ENCODE data around the gene USH2A.

USH2A gene

GRCh38 chr1:215797859-215798258 is 625.4 kb downstream of the USH2A start:
- Histone ChIP-seq H3K79me1 (ENCODE audit: low read depth, low read length) (no peaks in the 10 kb centered on the region), H3K36me3 (replicated peaks in 1 of 2; ENCODE audit: control insufficient read depth in 2 of 2, insufficient read depth in 2 of 2, low read length in 2 of 2) (no peaks in the 10 kb centered on the region), H4K8ac (ENCODE audit: low read depth, low read length) (no peak overlapping the region), H3K23ac (ENCODE audit: low read depth, low read length, poor library complexity) (no peak overlapping the region), H2AFZ (ENCODE audit: low read length) (no peak overlapping the region), H3K9me3 (replicated peaks in 1 of 2; ENCODE audit: control insufficient read depth in 2 of 2, insufficient read depth in 1 of 2, low read depth in 1 of 2, low read length in 2 of 2) (no peaks in the 10 kb centered on the region), H3K4ac (ENCODE audit: low read length) (no peak overlapping the region), H4K91ac (ENCODE audit: low read depth, low read length, poor library complexity) (no peak overlapping the region), H3K4me3 (ENCODE audit: low read length in 2 of 2) (no peak overlapping the region), H2BK12ac (ENCODE audit: low read length) (no peak overlapping the region), H3K14ac (ENCODE audit: low read length) (no peak overlapping the region), H3K4me2 (ENCODE audit: insufficient read depth, low read length, poor library complexity, severe bottlenecking) (no peak overlapping the region), H2BK5ac (ENCODE audit: low read length) (no peak overlapping the region), H2AK5ac (ENCODE audit: low read depth, low read length) (no peak overlapping the region), H3K4me1 (ENCODE audit: control insufficient read depth in 2 of 2, insufficient read depth in 1 of 2, low read depth in 1 of 2, low read length in 2 of 2) (no peaks in the 10 kb centered on the region), H2BK15ac (ENCODE audit: low read length) (no peak overlapping the region), H3K27ac (replicated peaks; ENCODE audit: low read length) (no peak overlapping the region), H3K27me3 (ENCODE audit: control insufficient read depth in 3 of 3, insufficient read depth in 3 of 3, low read depth in 1 of 3, low read length in 3 of 3) (no peaks in the 10 kb centered on the region), H2BK120ac (ENCODE audit: low read depth, low read length) (no peak overlapping the region), H3K18ac (ENCODE audit: low read length) (no peak overlapping the region), H3K9ac (ENCODE audit: low read depth, low read length, poor library complexity) (no peak overlapping the region)
- DNase-seq (ENCODE audit: low spot score): no peak

DNA sequence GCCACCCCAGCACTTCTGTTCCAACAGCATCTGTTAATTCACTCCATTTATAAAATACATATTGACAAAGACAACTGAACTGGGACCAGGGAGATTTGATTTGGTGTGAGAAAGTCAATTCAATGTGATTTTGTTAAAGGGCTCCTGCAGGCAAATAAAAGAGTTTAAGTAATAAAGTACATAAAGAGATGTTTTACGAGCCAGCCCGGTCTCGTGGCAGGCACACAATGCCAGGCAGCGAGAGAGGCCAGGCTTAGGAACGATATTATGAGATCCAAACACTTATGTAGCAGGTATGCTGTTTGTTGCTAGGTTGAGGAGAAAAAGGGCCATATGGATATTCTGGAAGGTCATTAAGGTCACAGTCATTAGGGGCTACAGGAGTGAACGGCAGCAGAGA is 629.1 kb downstream of the USH2A start:
- no peak overlapping the region for H3K4me3 ChIP-seq (ENCODE audit: low read length in 2 of 2)
- H3K4me1 ChIP-seq (ENCODE audit: control insufficient read depth in 2 of 2, insufficient read depth in 1 of 2, low read depth in 1 of 2, low read length in 2 of 2): no peaks in the 10 kb centered on the region
- no CpG with 5 or more reads among the region's 6 CpGs for WGBS, 2 donors (ENCODE audit: extremely low coverage in 2 of 2, insufficient read length in 2 of 2, insufficient replicate concordance in 1 of 2)
- H4K91ac ChIP-seq (ENCODE audit: low read depth, low read length, poor library complexity): no peak overlapping the region
- H2AK5ac ChIP-seq (ENCODE audit: low read depth, low read length): no peak overlapping the region
- H2AFZ ChIP-seq (ENCODE audit: low read length): no peak overlapping the region
- no peak overlapping the region for H3K27ac ChIP-seq (replicated peaks; ENCODE audit: low read length)
- H3K36me3 ChIP-seq (replicated peaks in 1 of 2; ENCODE audit: control insufficient read depth in 2 of 2, insufficient read depth in 2 of 2, low read length in 2 of 2): no peaks in the 10 kb centered on the region
- no peak overlapping the region for H3K4me2 ChIP-seq (ENCODE audit: insufficient read depth, low read length, poor library complexity, severe bottlenecking)
- H3K18ac ChIP-seq (ENCODE audit: low read length): no peak overlapping the region
- H4K8ac ChIP-seq (ENCODE audit: low read depth, low read length): no peak overlapping the region
- no peak overlapping the region for H2BK5ac ChIP-seq (ENCODE audit: low read length)
- H3K9me3 ChIP-seq (replicated peaks in 1 of 2; ENCODE audit: control insufficient read depth in 2 of 2, insufficient read depth in 1 of 2, low read depth in 1 of 2, low read length in 2 of 2): no peaks in the 10 kb centered on the region
- DNase-seq (ENCODE audit: low spot score): no peak
- H2BK15ac ChIP-seq (ENCODE audit: low read length): no peak overlapping the region
- H2BK12ac ChIP-seq (ENCODE audit: low read length): no peak overlapping the region
- H3K23ac ChIP-seq (ENCODE audit: low read depth, low read length, poor library complexity): no peak overlapping the region
- H2BK120ac ChIP-seq (ENCODE audit: low read depth, low read length): no peak overlapping the region
- H3K9ac ChIP-seq (ENCODE audit: low read depth, low read length, poor library complexity): no peak overlapping the region
- H3K14ac ChIP-seq (ENCODE audit: low read length): no peak overlapping the region
- H3K27me3 ChIP-seq (ENCODE audit: control insufficient read depth in 3 of 3, insufficient read depth in 3 of 3, low read depth in 1 of 3, low read length in 3 of 3): no peaks in the 10 kb centered on the region
- no peak overlapping the region for H3K4ac ChIP-seq (ENCODE audit: low read length)
- H3K79me1 ChIP-seq (ENCODE audit: low read depth, low read length): no peaks in the 10 kb centered on the region

DNA sequence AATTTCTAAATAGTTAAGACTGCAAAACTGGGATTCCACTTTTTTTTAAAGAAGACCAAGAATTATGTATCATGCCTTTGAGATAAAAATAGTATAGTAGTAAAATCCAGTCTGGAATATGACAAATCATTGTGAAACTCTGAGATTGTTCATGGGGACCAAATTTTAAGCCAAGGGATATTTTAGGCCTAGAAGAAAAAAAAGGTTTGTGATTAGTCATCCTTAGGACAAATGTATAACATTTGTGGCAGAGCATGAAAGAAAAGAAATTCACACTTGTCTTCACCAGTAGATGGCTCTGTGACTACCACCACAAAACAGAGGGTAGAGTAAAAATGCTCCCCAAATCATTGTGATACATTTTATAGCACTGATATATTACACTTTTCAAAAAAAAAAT is 630.1 kb downstream of the USH2A start:
- H2BK5ac ChIP-seq (ENCODE audit: low read length): no peak overlapping the region

GRCh38 chr1:215792446-215792845 is 630.8 kb downstream of the USH2A start:
- no peak overlapping the region for H4K91ac ChIP-seq (ENCODE audit: low read depth, low read length, poor library complexity)
- no peaks in the 10 kb centered on the region for H3K36me3 ChIP-seq (replicated peaks in 1 of 2; ENCODE audit: control insufficient read depth in 2 of 2, insufficient read depth in 2 of 2, low read length in 2 of 2)
- no peak overlapping the region for H3K4me3 ChIP-seq (ENCODE audit: low read length in 2 of 2)

More for the DNA sequence above, 630.1 kb downstream of the USH2A start:
- H3K27ac ChIP-seq (replicated peaks; ENCODE audit: low read length): no peak overlapping the region
- H3K23ac ChIP-seq (ENCODE audit: low read depth, low read length, poor library complexity): no peak overlapping the region
- H3K36me3 ChIP-seq (replicated peaks in 1 of 2; ENCODE audit: control insufficient read depth in 2 of 2, insufficient read depth in 2 of 2, low read length in 2 of 2): no peaks in the 10 kb centered on the region
- H2BK120ac ChIP-seq (ENCODE audit: low read depth, low read length): no peak overlapping the region
- no peak overlapping the region for H2BK12ac ChIP-seq (ENCODE audit: low read length)
- H3K4ac ChIP-seq (ENCODE audit: low read length): no peak overlapping the region
- H3K9me3 ChIP-seq (replicated peaks in 1 of 2; ENCODE audit: control insufficient read depth in 2 of 2, insufficient read depth in 1 of 2, low read depth in 1 of 2, low read length in 2 of 2): no peaks in the 10 kb centered on the region
- H2AFZ ChIP-seq (ENCODE audit: low read length): no peak overlapping the region
- no peak for DNase-seq (ENCODE audit: low spot score)
- H4K91ac ChIP-seq (ENCODE audit: low read depth, low read length, poor library complexity): no peak overlapping the region
- no peak overlapping the region for H3K14ac ChIP-seq (ENCODE audit: low read length)
- no peak overlapping the region for H3K18ac ChIP-seq (ENCODE audit: low read length)
- no peaks in the 10 kb centered on the region for H3K4me1 ChIP-seq (ENCODE audit: control insufficient read depth in 2 of 2, insufficient read depth in 1 of 2, low read depth in 1 of 2, low read length in 2 of 2)
- no peaks in the 10 kb centered on the region for H3K79me1 ChIP-seq (ENCODE audit: low read depth, low read length)
- H2BK15ac ChIP-seq (ENCODE audit: low read length): no peak overlapping the region
- no peak overlapping the region for H3K4me2 ChIP-seq (ENCODE audit: insufficient read depth, low read length, poor library complexity, severe bottlenecking)
- no peak overlapping the region for H4K8ac ChIP-seq (ENCODE audit: low read depth, low read length)
- no peaks in the 10 kb centered on the region for H3K27me3 ChIP-seq (ENCODE audit: control insufficient read depth in 3 of 3, insufficient read depth in 3 of 3, low read depth in 1 of 3, low read length in 3 of 3)
- no peak overlapping the region for H3K4me3 ChIP-seq (ENCODE audit: low read length in 2 of 2)
- no peak overlapping the region for H2AK5ac ChIP-seq (ENCODE audit: low read depth, low read length)
- no peak overlapping the region for H3K9ac ChIP-seq (ENCODE audit: low read depth, low read length, poor library complexity)

More at GRCh38 chr1:215792446-215792845, 630.8 kb downstream of the USH2A start:
- Histone ChIP-seq H3K4me2 (ENCODE audit: insufficient read depth, low read length, poor library complexity, severe bottlenecking) (no peak overlapping the region), H3K14ac (ENCODE audit: low read length) (no peak overlapping the region), H3K27me3 (ENCODE audit: control insufficient read depth in 3 of 3, insufficient read depth in 3 of 3, low read depth in 1 of 3, low read length in 3 of 3) (no peaks in the 10 kb centered on the region), H4K8ac (ENCODE audit: low read depth, low read length) (no peak overlapping the region), H2BK12ac (ENCODE audit: low read length) (no peak overlapping the region), H2BK5ac (ENCODE audit: low read length) (no peak overlapping the region), H3K9me3 (replicated peaks in 1 of 2; ENCODE audit: control insufficient read depth in 2 of 2, insufficient read depth in 1 of 2, low read depth in 1 of 2, low read length in 2 of 2) (no peaks in the 10 kb centered on the region), H3K18ac (ENCODE audit: low read length) (no peak overlapping the region), H2AK5ac (ENCODE audit: low read depth, low read length) (no peak overlapping the region), H3K27ac (replicated peaks; ENCODE audit: low read length) (no peak overlapping the region), H3K79me1 (ENCODE audit: low read depth, low read length) (no peaks in the 10 kb centered on the region), H3K9ac (ENCODE audit: low read depth, low read length, poor library complexity) (no peak overlapping the region), H3K4ac (ENCODE audit: low read length) (no peak overlapping the region), H2BK120ac (ENCODE audit: low read depth, low read length) (no peak overlapping the region), H3K23ac (ENCODE audit: low read depth, low read length, poor library complexity) (no peak overlapping the region), H3K4me1 (ENCODE audit: control insufficient read depth in 2 of 2, insufficient read depth in 1 of 2, low read depth in 1 of 2, low read length in 2 of 2) (no peaks in the 10 kb centered on the region), H2BK15ac (ENCODE audit: low read length) (no peak overlapping the region), H2AFZ (ENCODE audit: low read length) (no peak overlapping the region)
- no CpG with 5 or more reads among the region's 8 CpGs for WGBS, 2 donors (ENCODE audit: extremely low coverage in 2 of 2, insufficient read length in 2 of 2, insufficient replicate concordance in 1 of 2)
- DNase-seq (ENCODE audit: low spot score): no peak

All from neuronal stem cell (in vitro differentiated cells).